K562 (cell line): ENCODE results near the gene TNRC6B. TPM values are rescaled to one million over a fixed set of nuclear protein-coding genes. Genes with fewer than 3 reads are reported as not detected.

Experiments
- BACH1 ChIP-seq: fragments of 200-800 bp; sonication (Bioruptor generic); IDR thresholded peaks from 2 replicates; pipeline ENCODE4 v1.6.1; 2016; ENCODE audit warnings: missing genetic modification characterization, missing compliant biosample characterization
- CBFB ChIP-seq: sonication (generic); formaldehyde crosslinking; IDR thresholded peaks from 2 replicates; pipeline ENCODE4 v1.4.0; 2020; ENCODE audit warnings: mild to moderate bottlenecking, missing genetic modification reagents
- CEBPZ ChIP-seq: fragments of 150-350 bp; IDR thresholded peaks from 2 replicates; pipeline ENCODE4 v1.6.1; 2014; ENCODE audit warnings: low read depth, mild to moderate bottlenecking, low read length, borderline replicate concordance
- ELK1 ChIP-seq: sonication (generic); formaldehyde crosslinking; IDR thresholded peaks from 2 replicates; pipeline ENCODE4 v1.8.1; 2022; ENCODE audit warnings: missing genetic modification reagents
- GATAD2A ChIP-seq: fragments of 450-650 bp; IDR thresholded peaks from 2 replicates; pipeline ENCODE4 v1.6.1; 2017
- MEIS2 ChIP-seq: fragments of 450-650 bp; IDR thresholded peaks from 2 replicates; pipeline ENCODE4 v1.6.1; 2014; ENCODE audit warnings: mild to moderate bottlenecking; ENCODE audit not compliant: partially characterized antibody
- PHF20 ChIP-seq: fragments of 450-650 bp; IDR thresholded peaks from 2 replicates; pipeline ENCODE4 v1.6.1; 2018; ENCODE audit not compliant: partially characterized antibody
- RBM25 ChIP-seq: fragments of 200-400 bp; formaldehyde crosslinking; IDR thresholded peaks from 2 replicates; pipeline ENCODE4 v1.6.1; 2018; ENCODE audit warnings: low read length, low read depth, moderate library complexity; ENCODE audit not compliant: severe bottlenecking
- SUPT5H ChIP-seq: fragments of 450-650 bp; IDR thresholded peaks from 2 replicates; pipeline ENCODE4 v1.6.1; 2016
- TCF7 ChIP-seq: sonication (generic); IDR thresholded peaks from 2 replicates; pipeline ENCODE4 v1.6.1; 2016; ENCODE audit warnings: antibody characterized with exemption, borderline replicate concordance
- TEAD2 ChIP-seq: fragments of 450-650 bp; IDR thresholded peaks from 2 replicates; pipeline ENCODE4 v1.6.1; 2016; ENCODE audit warnings: missing genetic modification characterization, control low read depth, missing compliant biosample characterization
- TFAP4 ChIP-seq: sonication (generic); formaldehyde crosslinking; IDR thresholded peaks from 2 replicates; pipeline ENCODE4 v1.8.0; 2022; ENCODE audit warnings: missing genetic modification reagents, mild to moderate bottlenecking, moderate library complexity, borderline replicate concordance
- ZBTB12 ChIP-seq: fragments of 250-450 bp; sonication (Bioruptor Pico); IDR thresholded peaks from 2 replicates; pipeline ENCODE4 v1.4.0; 2020
- ZNF507 ChIP-seq: conservative IDR thresholded peaks from 2 replicates; pipeline ENCODE4 v1.6.1; 2017; ENCODE audit warnings: missing genetic modification characterization, missing compliant biosample characterization
- polyA plus RNA-seq, 8 experiments: library from polyadenylated mRNA; depleted of rRNA in 4 of 8; stranded (reverse) in 5 of 8; unstranded in 3 of 8; fragments of >200 nt; fragmentation: Nextera tagmentation in 2 of 8; fragmentation: Illumina TruSeq in 1 of 8; extraction: Ambion mirVana in 2 of 8; extraction: Trizol in 1 of 8; gene quantifications; 2 replicates each; pipeline versions ENCODE4 v1.2.1 to v1.2.3, GENCODE V29; 2011 to 2014; ENCODE audit warnings: inconsistent platforms in 1 of 8, missing spikeins in 1 of 8
- total RNA-seq, 7 experiments: library from RNA; depleted of rRNA in 6 of 7; stranded (reverse); fragments of >200 nt in 6 of 7; fragmentation: Illumina TruSeq in 2 of 7; extraction: Trizol in 2 of 7; gene quantifications; 2 replicates each; pipeline versions ENCODE4 v1.2.1 to v1.2.3, GENCODE V29; 2011 to 2021; ENCODE audit warnings: low replicate concordance in 1 of 7
- TF ChIP-seq, protein P1 (sequence below): fragments of 450-650 bp; IDR thresholded peaks from 2 replicates; pipeline ENCODE4 v1.6.1; 2017; ENCODE audit warnings: antibody characterized with exemption, mild to moderate bottlenecking

Gene TNRC6B
- total and polyA plus RNA-seq, 9 of the 15 experiments (the other 6 are each of a cell fraction or from before 2014, with no cell fraction given) = 0.96 to 18.8 (median 10.8) TPM

DNA sequence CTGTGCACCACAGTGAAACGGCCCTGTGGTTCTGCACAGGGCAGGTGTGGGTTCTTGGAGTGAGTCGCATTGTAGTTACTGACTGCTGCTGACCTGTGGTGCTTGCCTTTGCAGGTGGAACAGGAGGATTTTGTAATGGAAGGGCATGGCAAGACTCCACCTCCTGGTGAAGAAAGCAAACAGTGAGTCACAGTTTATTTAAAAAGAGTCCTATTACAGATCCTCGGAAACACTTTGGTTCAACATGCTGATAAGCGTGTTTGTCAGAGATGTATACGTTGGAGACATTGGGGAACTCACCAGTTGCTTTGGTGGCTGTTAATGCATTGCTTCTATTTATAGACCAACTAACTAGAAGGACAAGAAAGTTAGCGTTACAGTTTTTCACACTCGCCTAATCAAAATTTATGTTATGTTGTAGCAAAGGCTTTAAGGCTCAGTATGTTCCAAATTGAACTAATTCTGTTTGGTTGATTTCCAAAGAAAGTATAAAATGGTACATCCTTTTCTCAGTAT, 21.7 kb upstream of the TNRC6B start (continued):
- TF ChIP-seq TFAP4 (no peak), PHF20 (no peak), MEIS2 (peak; percentile 47), TCF7 (no peak), RBM25 (no peak), BACH1 (tag) (no peak), ZBTB12 (no peak), CBFB (CRISPR knock-in tag) (no peak), CEBPZ (no peak), GATAD2A (0 out of 2 replicates have a peak, but pooled peaks have one; percentile 7), SUPT5H (no peak), TEAD2 (tag) (no peak), ELK1 (CRISPR knock-in tag) (no peak), ZNF507 (tag) (no peak)
- TF ChIP-seq, protein P1, sequence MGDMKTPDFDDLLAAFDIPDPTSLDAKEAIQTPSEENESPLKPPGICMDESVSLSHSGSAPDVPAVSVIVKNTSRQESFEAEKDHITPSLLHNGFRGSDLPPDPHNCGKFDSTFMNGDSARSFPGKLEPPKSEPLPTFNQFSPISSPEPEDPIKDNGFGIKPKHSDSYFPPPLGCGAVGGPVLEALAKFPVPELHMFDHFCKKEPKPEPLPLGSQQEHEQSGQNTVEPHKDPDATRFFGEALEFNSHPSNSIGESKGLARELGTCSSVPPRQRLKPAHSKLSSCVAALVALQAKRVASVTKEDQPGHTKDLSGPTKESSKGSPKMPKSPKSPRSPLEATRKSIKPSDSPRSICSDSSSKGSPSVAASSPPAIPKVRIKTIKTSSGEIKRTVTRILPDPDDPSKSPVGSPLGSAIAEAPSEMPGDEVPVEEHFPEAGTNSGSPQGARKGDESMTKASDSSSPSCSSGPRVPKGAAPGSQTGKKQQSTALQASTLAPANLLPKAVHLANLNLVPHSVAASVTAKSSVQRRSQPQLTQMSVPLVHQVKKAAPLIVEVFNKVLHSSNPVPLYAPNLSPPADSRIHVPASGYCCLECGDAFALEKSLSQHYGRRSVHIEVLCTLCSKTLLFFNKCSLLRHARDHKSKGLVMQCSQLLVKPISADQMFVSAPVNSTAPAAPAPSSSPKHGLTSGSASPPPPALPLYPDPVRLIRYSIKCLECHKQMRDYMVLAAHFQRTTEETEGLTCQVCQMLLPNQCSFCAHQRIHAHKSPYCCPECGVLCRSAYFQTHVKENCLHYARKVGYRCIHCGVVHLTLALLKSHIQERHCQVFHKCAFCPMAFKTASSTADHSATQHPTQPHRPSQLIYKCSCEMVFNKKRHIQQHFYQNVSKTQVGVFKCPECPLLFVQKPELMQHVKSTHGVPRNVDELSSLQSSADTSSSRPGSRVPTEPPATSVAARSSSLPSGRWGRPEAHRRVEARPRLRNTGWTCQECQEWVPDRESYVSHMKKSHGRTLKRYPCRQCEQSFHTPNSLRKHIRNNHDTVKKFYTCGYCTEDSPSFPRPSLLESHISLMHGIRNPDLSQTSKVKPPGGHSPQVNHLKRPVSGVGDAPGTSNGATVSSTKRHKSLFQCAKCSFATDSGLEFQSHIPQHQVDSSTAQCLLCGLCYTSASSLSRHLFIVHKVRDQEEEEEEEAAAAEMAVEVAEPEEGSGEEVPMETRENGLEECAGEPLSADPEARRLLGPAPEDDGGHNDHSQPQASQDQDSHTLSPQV = peak; percentile 23; the same call in 1 of the 2 replicates
